ENCODE data around the gene AHCYL2.
"Not testable (repeated sequence)": the region's sequence is repeated elsewhere in the genome, so short reads cannot be mapped to it uniquely, and the experiment has no call there.

The AHCYL2 gene

GRCh38 chr7:129401228-129401966 is 176.6 kb downstream of the AHCYL2 start:
- POLR2A ChIA-PET = interaction anchor here (0.6 kb wide), 1 partner anchor 242 kb away, joined by 3 read pairs; no protein-coding TSS in a partner anchor
- TF ChIP-seq CTCF (IDR thresholded peaks at IDR 0.05; ENCODE audit: insufficient read depth, low read length, missing control alignments) = no peak
- no peak for DNase-seq (ENCODE audit: low read depth, low spot score)
- H3K4me3 ChIP-seq (ENCODE audit: low read depth, low read length) = no peak overlapping the region
- CTCF ChIA-PET = interaction anchor here (0.7 to 2.6 kb wide), 10 partner anchors 12 to 243 kb away, joined by 3 to 14 read pairs (median 4); no protein-coding TSS in a partner anchor

GRCh38 chr7:129401967-129402860 is 177.4 kb downstream of the AHCYL2 start:
- TF ChIP-seq CTCF (IDR thresholded peaks at IDR 0.05; ENCODE audit: insufficient read depth, low read length, missing control alignments) = no peak
- DNase-seq (ENCODE audit: low read depth, low spot score) = no peak
- no peak overlapping the region for H3K4me3 ChIP-seq (ENCODE audit: low read depth, low read length)
- ChIA-PET POLR2A (interaction anchor here (0.6 kb wide), 1 partner anchor 243 kb away, joined by 3 read pairs; no protein-coding TSS in a partner anchor), CTCF (interaction anchor here (0.7 to 2.6 kb wide), 8 partner anchors 14 to 242 kb away, joined by 3 to 14 read pairs (median 4); no protein-coding TSS in a partner anchor)

GRCh38 chr7:129405527-129405926 is 180.7 kb downstream of the AHCYL2 start:
- ChIA-PET CTCF (interaction anchor here (0.9 to 1.2 kb wide), 2 partner anchors 38 to 242 kb away, joined by 3 to 5 read pairs; no protein-coding TSS in a partner anchor), POLR2A (no interaction called here)
- no peak overlapping the region for H3K4me3 ChIP-seq (ENCODE audit: low read depth, low read length)
- TF ChIP-seq CTCF (IDR thresholded peaks at IDR 0.05; ENCODE audit: insufficient read depth, low read length, missing control alignments) = no peak
- DNase-seq (ENCODE audit: low read depth, low spot score) = no peak

- CTCF ChIA-PET = interaction anchor here (1.4 kb wide), 1 partner anchor 43 kb away, joined by 4 read pairs; no protein-coding TSS in a partner anchor
- POLR2A ChIA-PET; H3K4me3 ChIP-seq (ENCODE audit: low read depth, low read length); DNase-seq (ENCODE audit: low read depth, low spot score): not testable (repeated sequence)
These were observed 185.4 kb downstream of the AHCYL2 start for GRCh38 chr7:129410238-129410637.

GRCh38 chr7:129412501-129412900 is 187.7 kb downstream of the AHCYL2 start:
- ChIA-PET CTCF (no interaction called here), POLR2A (no interaction called here)
- TF ChIP-seq CTCF (IDR thresholded peaks at IDR 0.05; ENCODE audit: insufficient read depth, low read length, missing control alignments) = no peak
- no peak for DNase-seq (ENCODE audit: low read depth, low spot score)
- no peak overlapping the region for H3K4me3 ChIP-seq (ENCODE audit: low read depth, low read length)

- ChIA-PET CTCF (interaction anchor here (1.2 kb wide), 1 partner anchor 41 kb away, joined by 3 read pairs; no protein-coding TSS in a partner anchor), POLR2A (no interaction called here)
- no peak for DNase-seq (ENCODE audit: low read depth, low spot score)
- TF ChIP-seq CTCF (IDR thresholded peaks at IDR 0.05; ENCODE audit: insufficient read depth, low read length, missing control alignments) = no peak
- H3K4me3 ChIP-seq (ENCODE audit: low read depth, low read length) = no peak overlapping the region
These were observed 192.2 kb downstream of the AHCYL2 start for GRCh38 chr7:129417073-129417472.

All from AG04449 (cell line).